AG09319 (cell line): ENCODE data around the gene NRG3.

ENCODE experiments used
- DNase-seq: peaks from one replicate; pipeline ENCODE4 v3.0.0-alpha.2; 2010; ENCODE audit warnings: low read depth; ENCODE audit errors: extremely low read depth
- TF ChIP-seq, protein P1 (sequence below): IDR thresholded peaks from 2 replicates; pipeline ENCODE4 v1.5.1; 2011; ENCODE audit warnings: low read depth, mild to moderate bottlenecking, inconsistent platforms, low read length, moderate library complexity

The NRG3 gene

GRCh38 chr10:82827901-82828300 is 952.9 kb downstream of the NRG3 start:
- TF ChIP-seq, protein P1, sequence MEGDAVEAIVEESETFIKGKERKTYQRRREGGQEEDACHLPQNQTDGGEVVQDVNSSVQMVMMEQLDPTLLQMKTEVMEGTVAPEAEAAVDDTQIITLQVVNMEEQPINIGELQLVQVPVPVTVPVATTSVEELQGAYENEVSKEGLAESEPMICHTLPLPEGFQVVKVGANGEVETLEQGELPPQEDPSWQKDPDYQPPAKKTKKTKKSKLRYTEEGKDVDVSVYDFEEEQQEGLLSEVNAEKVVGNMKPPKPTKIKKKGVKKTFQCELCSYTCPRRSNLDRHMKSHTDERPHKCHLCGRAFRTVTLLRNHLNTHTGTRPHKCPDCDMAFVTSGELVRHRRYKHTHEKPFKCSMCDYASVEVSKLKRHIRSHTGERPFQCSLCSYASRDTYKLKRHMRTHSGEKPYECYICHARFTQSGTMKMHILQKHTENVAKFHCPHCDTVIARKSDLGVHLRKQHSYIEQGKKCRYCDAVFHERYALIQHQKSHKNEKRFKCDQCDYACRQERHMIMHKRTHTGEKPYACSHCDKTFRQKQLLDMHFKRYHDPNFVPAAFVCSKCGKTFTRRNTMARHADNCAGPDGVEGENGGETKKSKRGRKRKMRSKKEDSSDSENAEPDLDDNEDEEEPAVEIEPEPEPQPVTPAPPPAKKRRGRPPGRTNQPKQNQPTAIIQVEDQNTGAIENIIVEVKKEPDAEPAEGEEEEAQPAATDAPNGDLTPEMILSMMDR, result no peak
- no peak for DNase-seq

- TF ChIP-seq, protein P1, result no peak
- DNase-seq, result no peak
Observed at GRCh38 chr10:82847242-82847641, 972.2 kb downstream of the NRG3 start.

GRCh38 chr10:82850191-82850590 is 975.2 kb downstream of the NRG3 start:
- DNase-seq, result no peak
- TF ChIP-seq, protein P1, result no peak

DNA sequence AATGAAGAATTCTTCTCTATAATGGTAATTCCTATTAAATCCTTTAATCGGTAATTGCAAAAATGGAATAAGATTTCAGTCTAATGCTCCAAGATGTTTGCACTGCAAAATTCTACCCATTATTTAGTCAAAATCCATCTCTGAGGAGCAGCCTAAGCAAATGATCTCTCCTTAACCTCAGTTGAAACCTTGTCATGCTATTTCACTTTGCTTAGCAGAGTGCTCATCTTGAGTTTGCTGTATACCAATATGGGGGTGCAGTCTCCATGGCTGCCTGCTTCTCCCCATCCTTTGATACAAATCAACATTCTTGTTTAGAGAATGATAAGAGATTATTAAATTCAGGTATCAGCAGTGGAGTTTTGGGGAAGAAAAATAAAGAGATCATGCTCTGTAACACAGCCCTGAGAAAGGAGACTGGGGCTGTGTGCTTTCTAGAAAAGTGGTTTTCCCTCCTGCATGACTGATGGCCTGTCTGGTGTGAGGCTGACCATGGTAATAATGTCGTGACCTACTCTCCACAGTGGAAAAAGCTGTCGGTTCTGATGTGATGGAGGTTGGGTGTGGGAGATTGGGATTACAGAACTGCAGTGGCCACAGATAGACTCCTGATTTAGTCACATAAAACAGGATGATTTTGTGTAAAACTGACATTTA is 982.1 kb downstream of the NRG3 start:
- no peak for DNase-seq
- TF ChIP-seq, protein P1, result no peak

DNA sequence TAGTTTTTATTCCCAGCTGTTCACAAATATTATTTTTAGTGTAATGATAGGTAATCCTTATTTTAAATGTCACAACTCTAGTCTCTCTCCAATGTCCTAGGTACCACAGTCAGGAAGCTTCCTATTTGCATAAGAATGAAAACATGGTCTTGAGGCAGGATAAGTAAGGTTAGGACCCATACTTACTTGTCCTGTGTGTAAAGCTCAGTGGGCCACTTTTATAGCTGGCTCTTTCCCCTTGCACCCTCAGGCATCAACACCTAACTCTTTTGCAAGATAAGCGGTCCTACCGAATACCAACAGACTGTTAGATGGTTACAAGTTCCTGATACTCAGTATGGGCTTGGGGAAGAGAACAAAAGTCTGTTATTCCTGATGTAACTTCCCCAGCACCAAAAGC is 986.9 kb downstream of the NRG3 start:
- no peak for DNase-seq
- TF ChIP-seq, protein P1, result no peak

DNA sequence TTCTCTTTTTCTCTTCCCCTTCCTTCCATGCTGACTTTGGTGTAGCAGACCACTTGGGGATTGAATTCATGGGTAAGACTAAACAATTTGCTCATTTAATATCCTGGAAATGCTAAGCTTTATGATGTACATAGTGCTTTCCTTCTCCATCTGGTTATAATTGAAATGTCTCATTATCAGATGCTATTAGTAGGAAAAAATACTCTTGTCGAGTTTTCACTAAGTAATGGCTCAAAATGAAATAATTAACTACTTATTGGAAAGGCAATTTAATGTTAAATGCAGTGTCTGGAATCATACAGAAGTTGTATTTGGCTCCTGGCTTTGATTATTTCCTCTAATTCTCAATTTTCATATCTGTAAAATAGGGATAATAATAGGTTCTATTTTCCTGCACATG is 990.4 kb downstream of the NRG3 start:
- DNase-seq, result no peak
- TF ChIP-seq, protein P1, result no peak

- TF ChIP-seq, protein P1, result no peak
- DNase-seq, result peak; percentile 0
Observed at GRCh38 chr10:82866424-82867020, 991.5 kb downstream of the NRG3 start.
